ENCODE data around the gene F10. TPM values are rescaled to one million over a fixed set of nuclear protein-coding genes. Genes with fewer than 3 reads are reported as not detected.

F10 gene
- total RNA-seq, 1 experiment from 2014 or later: not detected

DNA sequence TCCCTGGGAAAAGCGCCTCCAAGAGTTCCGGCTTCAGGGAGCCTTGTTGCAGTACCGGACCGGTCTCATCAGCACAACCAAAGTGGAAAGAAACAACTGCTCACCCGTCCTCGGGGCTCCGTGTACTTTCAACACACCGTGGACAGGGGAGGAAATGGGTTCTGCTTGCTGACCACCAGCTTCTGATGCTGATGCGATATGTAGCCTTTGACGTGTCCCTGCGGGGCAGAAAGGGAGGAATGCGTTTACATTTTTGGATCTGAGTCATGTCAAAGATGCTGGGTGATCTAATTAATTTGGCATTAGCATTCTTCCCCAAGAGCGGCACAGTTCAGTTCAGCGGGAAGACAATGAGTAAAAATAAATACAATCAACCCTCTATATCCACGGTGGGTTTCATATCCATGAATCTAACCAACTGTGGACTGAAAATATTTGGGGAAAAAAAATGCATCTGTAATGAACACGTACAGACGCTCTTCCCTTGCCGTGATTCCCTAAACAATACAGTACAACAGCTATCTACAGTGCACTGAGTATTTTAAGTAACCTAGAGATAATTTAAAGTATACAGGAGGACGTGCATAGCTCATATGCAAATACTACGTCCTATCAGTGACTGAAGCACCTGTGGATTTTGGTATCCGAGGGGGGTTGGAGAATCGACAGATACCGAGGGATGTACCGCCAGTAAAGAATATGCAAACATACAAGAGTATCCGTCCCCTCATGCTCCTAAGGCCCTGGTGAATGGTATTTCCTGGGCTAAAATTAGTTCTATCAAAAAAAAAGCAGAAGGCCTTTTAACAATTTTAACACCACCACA, 55.7 kb downstream of the F10 start:
- TF ChIP-seq, protein P1, sequence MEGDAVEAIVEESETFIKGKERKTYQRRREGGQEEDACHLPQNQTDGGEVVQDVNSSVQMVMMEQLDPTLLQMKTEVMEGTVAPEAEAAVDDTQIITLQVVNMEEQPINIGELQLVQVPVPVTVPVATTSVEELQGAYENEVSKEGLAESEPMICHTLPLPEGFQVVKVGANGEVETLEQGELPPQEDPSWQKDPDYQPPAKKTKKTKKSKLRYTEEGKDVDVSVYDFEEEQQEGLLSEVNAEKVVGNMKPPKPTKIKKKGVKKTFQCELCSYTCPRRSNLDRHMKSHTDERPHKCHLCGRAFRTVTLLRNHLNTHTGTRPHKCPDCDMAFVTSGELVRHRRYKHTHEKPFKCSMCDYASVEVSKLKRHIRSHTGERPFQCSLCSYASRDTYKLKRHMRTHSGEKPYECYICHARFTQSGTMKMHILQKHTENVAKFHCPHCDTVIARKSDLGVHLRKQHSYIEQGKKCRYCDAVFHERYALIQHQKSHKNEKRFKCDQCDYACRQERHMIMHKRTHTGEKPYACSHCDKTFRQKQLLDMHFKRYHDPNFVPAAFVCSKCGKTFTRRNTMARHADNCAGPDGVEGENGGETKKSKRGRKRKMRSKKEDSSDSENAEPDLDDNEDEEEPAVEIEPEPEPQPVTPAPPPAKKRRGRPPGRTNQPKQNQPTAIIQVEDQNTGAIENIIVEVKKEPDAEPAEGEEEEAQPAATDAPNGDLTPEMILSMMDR (IDR thresholded peaks at IDR 0.05; ENCODE audit: unreplicated experiment): no peak
- no peak overlapping the region for H3K27ac Mint-ChIP-seq (ENCODE audit: low read depth, unreplicated experiment)
- H3K27me3 Mint-ChIP-seq (ENCODE audit: insufficient read depth, unreplicated experiment): no peaks in the 10 kb centered on the region
- H3K36me3 Mint-ChIP-seq (ENCODE audit: insufficient read depth, unreplicated experiment): peaks cover 76% of the 10 kb centered on the region
- ChIA-PET POLR2A (interaction anchor here (1.6 to 2.1 kb wide), 2 partner anchors 9 kb away, joined by 4 to 7 read pairs; no protein-coding TSS in a partner anchor), CTCF (interaction anchor here (0.6 to 0.9 kb wide), 2 partner anchors 43 to 215 kb away, joined by 3 to 6 read pairs; no protein-coding TSS in a partner anchor)
- H3K9me3 Mint-ChIP-seq (ENCODE audit: unreplicated experiment): no peaks in the 10 kb centered on the region
- no peaks in the 10 kb centered on the region for H3K4me1 Mint-ChIP-seq (ENCODE audit: insufficient read depth, unreplicated experiment)
- DNase-seq (ENCODE audit: unreplicated experiment): peak; percentile 21
- intact Hi-C loops (cut with micrococcal nuclease): no loop called here
- no TSS peak for BruUV-seq (replicated peaks)
- no peak overlapping the region for H3K4me3 Mint-ChIP-seq (ENCODE audit: unreplicated experiment)

DNA sequence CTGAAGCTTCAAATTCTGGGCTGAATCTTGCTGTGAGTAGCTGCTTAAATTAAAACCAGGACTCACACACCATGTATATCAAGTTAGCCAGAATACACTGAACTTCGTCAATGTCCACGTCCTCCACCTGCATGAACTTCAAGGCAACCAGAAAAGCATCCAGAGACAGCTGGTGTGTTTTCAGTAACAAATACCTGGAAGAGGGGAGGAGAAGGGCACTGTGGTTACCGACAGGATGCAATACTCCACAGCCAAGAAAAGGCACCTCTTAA, 56.2 kb downstream of the F10 start:
- no peak for DNase-seq (ENCODE audit: unreplicated experiment)
- no peaks in the 10 kb centered on the region for H3K27me3 Mint-ChIP-seq (ENCODE audit: insufficient read depth, unreplicated experiment)
- no peak overlapping the region for H3K4me3 Mint-ChIP-seq (ENCODE audit: unreplicated experiment)
- no TSS peak for BruUV-seq (replicated peaks)
- H3K36me3 Mint-ChIP-seq (ENCODE audit: insufficient read depth, unreplicated experiment): peaks cover 81% of the 10 kb centered on the region
- TF ChIP-seq, protein P1 (IDR thresholded peaks at IDR 0.05; ENCODE audit: unreplicated experiment): no peak
- CTCF ChIA-PET: interaction anchor here (0.6 to 0.9 kb wide), 2 partner anchors 43 to 215 kb away, joined by 3 to 6 read pairs; no protein-coding TSS in a partner anchor
- H3K9me3 Mint-ChIP-seq (ENCODE audit: unreplicated experiment): no peaks in the 10 kb centered on the region
- POLR2A ChIA-PET: interaction anchor here (1.6 to 2.1 kb wide), 2 partner anchors 8 to 10 kb away, joined by 4 to 7 read pairs; no protein-coding TSS in a partner anchor
- no peak overlapping the region for H3K27ac Mint-ChIP-seq (ENCODE audit: low read depth, unreplicated experiment)
- no peaks in the 10 kb centered on the region for H3K4me1 Mint-ChIP-seq (ENCODE audit: insufficient read depth, unreplicated experiment)
- intact Hi-C loops (cut with micrococcal nuclease): no loop called here

DNA sequence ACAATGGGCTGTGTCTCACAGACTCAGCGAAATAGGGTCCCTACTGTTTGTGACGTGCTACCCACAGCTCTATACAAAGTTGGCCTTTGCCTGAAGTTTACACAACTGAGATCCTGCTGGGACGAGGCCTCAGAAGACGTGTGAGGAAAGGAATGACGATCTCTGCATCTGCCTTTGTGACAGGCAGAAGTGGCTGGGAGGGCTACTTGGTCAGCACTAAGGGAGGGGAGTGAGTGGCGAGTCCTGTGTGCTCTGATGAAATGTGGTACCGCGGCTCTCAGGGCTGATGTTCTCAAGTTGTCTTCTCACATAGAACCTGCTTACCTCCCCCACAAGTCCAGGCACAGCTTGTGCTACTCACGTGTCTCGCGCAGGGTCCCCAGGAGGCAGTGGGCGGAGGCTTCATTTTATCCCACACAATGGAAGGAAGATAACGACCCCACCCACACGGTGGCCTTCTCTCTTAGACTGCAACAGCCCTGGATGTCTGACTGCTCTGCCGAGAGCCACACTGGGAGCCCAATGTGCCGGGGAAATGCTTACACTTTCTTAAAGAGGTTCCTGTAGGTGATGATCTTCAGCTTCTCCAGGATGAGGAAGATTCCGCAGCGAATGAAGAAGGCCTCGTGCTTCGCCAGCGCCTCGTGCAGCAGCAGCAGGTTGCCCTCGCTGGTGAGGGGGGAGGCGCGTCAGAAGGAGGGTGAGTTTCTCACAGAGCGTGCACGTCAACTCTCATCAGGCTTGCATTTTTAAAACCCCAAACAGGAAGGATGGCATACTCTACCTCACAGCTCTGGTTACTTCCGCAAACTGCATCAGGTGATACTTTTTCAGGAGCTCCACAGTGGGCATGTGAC, 57.0 kb downstream of the F10 start:
- TF ChIP-seq, protein P1 (IDR thresholded peaks at IDR 0.05; ENCODE audit: unreplicated experiment): no peak
- DNase-seq (ENCODE audit: unreplicated experiment): no peak
- intact Hi-C loops (cut with micrococcal nuclease): no loop called here
- H3K27me3 Mint-ChIP-seq (ENCODE audit: insufficient read depth, unreplicated experiment): no peaks in the 10 kb centered on the region
- no peak overlapping the region for H3K4me3 Mint-ChIP-seq (ENCODE audit: unreplicated experiment)
- H3K9me3 Mint-ChIP-seq (ENCODE audit: unreplicated experiment): no peaks in the 10 kb centered on the region
- H3K4me1 Mint-ChIP-seq (ENCODE audit: insufficient read depth, unreplicated experiment): no peaks in the 10 kb centered on the region
- BruUV-seq (replicated peaks): no TSS peak
- H3K36me3 Mint-ChIP-seq (ENCODE audit: insufficient read depth, unreplicated experiment): peaks cover 78% of the 10 kb centered on the region
- POLR2A ChIA-PET: interaction anchor here (1.6 to 2.1 kb wide), 2 partner anchors 7 to 10 kb away, joined by 4 to 7 read pairs; no protein-coding TSS in a partner anchor
- no peak overlapping the region for H3K27ac Mint-ChIP-seq (ENCODE audit: low read depth, unreplicated experiment)
- CTCF ChIA-PET: interaction anchor here (0.6 to 0.9 kb wide), 2 partner anchors 13 to 214 kb away, joined by 3 to 4 read pairs; no protein-coding TSS in a partner anchor

DNA sequence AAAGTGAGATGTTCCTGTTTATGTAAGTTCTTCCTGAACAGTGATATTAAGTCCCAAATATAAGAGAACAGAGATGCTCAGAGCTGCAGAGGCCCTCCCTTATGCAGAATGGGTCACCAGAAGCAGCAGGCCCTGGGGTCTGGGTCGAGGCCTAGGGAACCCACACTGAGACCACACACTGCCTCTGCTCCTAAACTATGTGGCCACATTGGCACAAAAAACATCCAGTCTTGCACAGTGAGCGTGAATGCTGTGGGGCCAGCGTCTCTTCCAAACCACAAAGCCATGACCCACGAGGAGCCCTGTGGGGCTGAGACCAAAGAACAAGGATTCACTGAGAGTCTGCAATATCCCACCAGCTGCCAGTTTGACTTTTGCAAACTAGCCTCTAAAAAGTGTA, 59.4 kb downstream of the F10 start:
- BruUV-seq (replicated peaks): no TSS peak
- CTCF ChIA-PET: no interaction called here
- intact Hi-C loops (cut with micrococcal nuclease): no loop called here
- H3K27ac Mint-ChIP-seq (ENCODE audit: low read depth, unreplicated experiment): no peak overlapping the region
- DNase-seq (ENCODE audit: unreplicated experiment): no peak
- H3K9me3 Mint-ChIP-seq (ENCODE audit: unreplicated experiment): no peaks in the 10 kb centered on the region
- no peaks in the 10 kb centered on the region for H3K27me3 Mint-ChIP-seq (ENCODE audit: insufficient read depth, unreplicated experiment)
- TF ChIP-seq, protein P1 (IDR thresholded peaks at IDR 0.05; ENCODE audit: unreplicated experiment): no peak
- peaks cover 2% of the 10 kb centered on the region for H3K4me1 Mint-ChIP-seq (ENCODE audit: insufficient read depth, unreplicated experiment)
- POLR2A ChIA-PET: interaction anchor here (0.7 to 1.7 kb wide), 2 partner anchors 27 to 1208 kb away, joined by 3 to 4 read pairs; partner anchors contain the start of genes CUL4A and PCID2
- H3K36me3 Mint-ChIP-seq (ENCODE audit: insufficient read depth, unreplicated experiment): peaks cover 77% of the 10 kb centered on the region
- no peak overlapping the region for H3K4me3 Mint-ChIP-seq (ENCODE audit: unreplicated experiment)
